ENCODE data around the gene CDHR3. TPM values are rescaled to one million over a fixed set of nuclear protein-coding genes. Genes with fewer than 3 reads are reported as not detected.

The CDHR3 gene
- total RNA-seq, 1 donor from 2014 or later = 50.8 TPM

GRCh38 chr7:105987046-105987445, 24.0 kb downstream of the CDHR3 start:
- Mint-ChIP-seq H3K4me3 (ENCODE audit: unreplicated experiment) (no peak overlapping the region), H3K27ac (ENCODE audit: unreplicated experiment) (no peak overlapping the region), H3K9me3 (ENCODE audit: unreplicated experiment) (peaks cover 2% of the 10 kb centered on the region), H3K4me1 (ENCODE audit: low read depth, unreplicated experiment) (peaks cover 27% of the 10 kb centered on the region), H3K27me3 (ENCODE audit: unreplicated experiment) (peaks cover 4% of the 10 kb centered on the region), H3K36me3 (ENCODE audit: unreplicated experiment) (no peaks in the 10 kb centered on the region)
- TF ChIP-seq CTCF (IDR thresholded peaks at IDR 0.05; ENCODE audit: partially characterized antibody, unreplicated experiment) = no peak
- DNase-seq = no peak

- Mint-ChIP-seq H3K9me3 (ENCODE audit: unreplicated experiment) (no peaks in the 10 kb centered on the region), H3K27me3 (ENCODE audit: unreplicated experiment) (peaks cover 1% of the 10 kb centered on the region), H3K27ac (ENCODE audit: unreplicated experiment) (no peak overlapping the region), H3K4me1 (ENCODE audit: low read depth, unreplicated experiment) (peaks cover 27% of the 10 kb centered on the region), H3K4me3 (ENCODE audit: unreplicated experiment) (no peak overlapping the region), H3K36me3 (ENCODE audit: unreplicated experiment) (no peaks in the 10 kb centered on the region)
- TF ChIP-seq CTCF (IDR thresholded peaks at IDR 0.05; ENCODE audit: partially characterized antibody, unreplicated experiment) = no peak
- no peak for DNase-seq
Measured at GRCh38 chr7:105988276-105988675, 25.2 kb downstream of the CDHR3 start.

GRCh38 chr7:105989191-105989590, 26.1 kb downstream of the CDHR3 start:
- H3K27ac Mint-ChIP-seq (ENCODE audit: unreplicated experiment) = no peak overlapping the region
- DNase-seq = no peak
- H3K9me3 Mint-ChIP-seq (ENCODE audit: unreplicated experiment) = no peaks in the 10 kb centered on the region
- H3K36me3 Mint-ChIP-seq (ENCODE audit: unreplicated experiment) = no peaks in the 10 kb centered on the region
- H3K4me1 Mint-ChIP-seq (ENCODE audit: low read depth, unreplicated experiment) = peaks cover 24% of the 10 kb centered on the region
- peaks cover 4% of the 10 kb centered on the region for H3K27me3 Mint-ChIP-seq (ENCODE audit: unreplicated experiment)
- no peak overlapping the region for H3K4me3 Mint-ChIP-seq (ENCODE audit: unreplicated experiment)
- TF ChIP-seq CTCF (IDR thresholded peaks at IDR 0.05; ENCODE audit: partially characterized antibody, unreplicated experiment) = no peak

GRCh38 chr7:105989686-105990085, 26.6 kb downstream of the CDHR3 start:
- no peak overlapping the region for H3K4me3 Mint-ChIP-seq (ENCODE audit: unreplicated experiment)
- peaks cover 4% of the 10 kb centered on the region for H3K27me3 Mint-ChIP-seq (ENCODE audit: unreplicated experiment)
- no peak for DNase-seq
- no peaks in the 10 kb centered on the region for H3K9me3 Mint-ChIP-seq (ENCODE audit: unreplicated experiment)
- H3K4me1 Mint-ChIP-seq (ENCODE audit: low read depth, unreplicated experiment) = peaks cover 24% of the 10 kb centered on the region
- H3K27ac Mint-ChIP-seq (ENCODE audit: unreplicated experiment) = no peak overlapping the region
- TF ChIP-seq CTCF (IDR thresholded peaks at IDR 0.05; ENCODE audit: partially characterized antibody, unreplicated experiment) = no peak
- no peaks in the 10 kb centered on the region for H3K36me3 Mint-ChIP-seq (ENCODE audit: unreplicated experiment)

- no peak overlapping the region for H3K27ac Mint-ChIP-seq (ENCODE audit: unreplicated experiment)
- no peaks in the 10 kb centered on the region for H3K9me3 Mint-ChIP-seq (ENCODE audit: unreplicated experiment)
- TF ChIP-seq CTCF (IDR thresholded peaks at IDR 0.05; ENCODE audit: partially characterized antibody, unreplicated experiment) = no peak
- no peak overlapping the region for H3K4me3 Mint-ChIP-seq (ENCODE audit: unreplicated experiment)
- no peaks in the 10 kb centered on the region for H3K36me3 Mint-ChIP-seq (ENCODE audit: unreplicated experiment)
- DNase-seq = no peak
- H3K27me3 Mint-ChIP-seq (ENCODE audit: unreplicated experiment) = peaks cover 4% of the 10 kb centered on the region
- peaks cover 22% of the 10 kb centered on the region for H3K4me1 Mint-ChIP-seq (ENCODE audit: low read depth, unreplicated experiment)
Measured at GRCh38 chr7:105990141-105990540, 27.1 kb downstream of the CDHR3 start.
